GM18498 (cell line): ENCODE data around the gene AGMAT.

Source experiments
- ATAC-seq: cut with Tn5 transposase; IDR thresholded peaks from one replicate; pipeline ENCODE4 v1.9.1; 2021; ENCODE audit warnings: mild to moderate bottlenecking, moderate library complexity; ENCODE audit not compliant: unreplicated experiment

The AGMAT gene

GRCh38 chr1:15568387-15569073, 16.3 kb downstream of the AGMAT start:
- ATAC-seq: no peak

DNA sequence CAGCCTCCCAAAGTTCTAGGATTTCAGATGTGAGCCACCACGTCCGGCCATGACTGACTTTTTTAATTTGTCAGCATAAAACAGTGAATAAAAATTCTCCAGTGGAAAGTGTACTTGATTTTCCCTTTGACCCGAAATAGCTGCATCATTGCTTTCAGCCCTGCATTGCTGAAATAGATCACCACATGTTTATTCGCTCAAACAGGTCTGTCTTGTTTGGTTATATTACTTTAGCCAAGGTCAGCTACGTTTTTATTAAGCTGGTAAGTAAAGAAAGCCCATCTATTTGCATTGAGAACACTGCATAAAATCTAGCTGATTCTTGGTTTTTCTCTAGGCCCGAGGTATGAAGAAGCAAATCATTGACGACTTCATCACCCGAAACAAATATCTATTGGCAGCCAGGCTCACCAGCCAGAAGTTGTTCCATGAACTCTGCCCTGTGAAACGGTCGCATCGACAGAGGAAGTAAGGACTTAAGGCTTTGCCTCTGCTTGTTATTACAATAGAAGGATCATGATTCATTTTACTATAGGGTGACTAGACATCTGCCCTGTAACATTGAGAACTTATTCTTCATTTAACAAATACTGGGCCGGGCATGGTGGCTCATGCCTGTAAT, 25.6 kb downstream of the AGMAT start:
- ATAC-seq: no peak

DNA sequence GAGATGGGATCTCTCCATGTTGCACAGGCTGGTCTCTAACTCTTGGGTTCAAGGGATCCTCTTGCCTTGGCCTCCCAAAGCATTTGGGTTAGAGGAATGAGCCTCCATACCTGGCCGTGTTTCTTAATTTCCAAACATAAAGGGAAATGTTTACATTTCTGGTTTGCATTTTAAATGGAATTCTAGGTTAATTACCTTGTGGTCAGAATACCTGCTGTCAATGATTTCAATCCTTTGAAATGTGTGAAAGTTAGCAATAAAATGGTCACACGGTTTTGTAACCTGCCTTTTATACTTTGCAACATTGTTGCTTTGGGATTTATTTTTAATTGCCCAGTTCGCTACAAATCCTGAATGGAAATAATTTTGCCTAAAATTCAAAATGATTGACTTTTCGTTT, 26.3 kb downstream of the AGMAT start:
- ATAC-seq: no peak

DNA sequence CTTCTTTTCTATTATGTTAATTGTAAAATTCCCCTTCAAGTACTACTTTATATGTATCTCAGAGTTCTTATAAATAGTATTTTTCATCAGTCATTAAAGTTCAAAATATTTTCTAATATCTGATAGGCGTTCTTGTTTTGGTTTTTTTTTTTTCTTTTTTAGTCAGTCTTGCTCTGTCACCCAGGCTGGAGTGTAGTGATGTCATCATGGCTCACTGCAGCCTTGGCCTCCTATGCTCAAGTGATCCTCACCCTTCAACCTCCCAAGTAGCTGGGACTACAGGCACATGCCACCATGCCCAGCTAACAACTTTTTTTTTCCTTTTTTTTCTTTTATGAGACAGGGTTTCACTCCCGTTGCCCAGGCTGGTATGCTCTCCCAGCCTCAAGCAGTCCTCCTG, 27.3 kb downstream of the AGMAT start:
- ATAC-seq: no peak

DNA sequence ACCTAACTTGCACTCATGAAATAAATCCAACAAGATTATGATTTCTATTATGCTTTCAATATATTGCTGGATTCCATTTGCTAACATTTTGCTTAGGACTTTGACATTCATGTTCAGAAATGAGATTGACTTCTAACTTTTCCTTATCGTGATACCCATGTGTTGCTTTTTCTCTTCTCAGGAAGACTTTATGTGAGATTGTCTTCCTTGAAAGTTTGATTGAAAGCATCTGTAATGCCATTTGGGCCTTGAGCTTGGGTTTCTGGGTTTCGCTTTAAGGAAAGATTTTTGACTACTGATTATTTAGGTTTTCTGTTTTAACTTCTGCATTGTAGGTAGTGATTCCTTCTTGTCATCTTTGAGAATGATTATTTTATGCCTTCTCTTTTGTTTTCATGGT, 27.8 kb downstream of the AGMAT start:
- ATAC-seq: no peak

DNA sequence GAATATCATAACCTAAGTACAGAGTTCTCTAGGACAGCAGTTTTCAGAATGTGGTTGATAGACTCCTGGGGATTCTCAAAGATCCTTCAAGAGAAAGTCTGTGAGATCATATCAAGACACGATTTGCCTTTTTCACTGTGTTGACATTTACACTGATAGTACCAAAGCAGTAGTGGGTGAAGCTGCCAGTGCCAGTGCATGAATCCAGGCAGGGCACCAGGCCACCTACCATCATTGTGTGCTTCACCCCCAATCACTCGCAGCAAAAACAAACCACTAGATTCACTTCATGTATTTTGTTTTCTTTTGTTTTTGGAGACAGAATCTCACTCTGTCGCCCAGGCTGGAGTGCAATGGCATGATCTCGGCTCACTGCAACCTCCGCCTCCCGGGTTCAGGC, 34.3 kb downstream of the AGMAT start:
- no peak for ATAC-seq

DNA sequence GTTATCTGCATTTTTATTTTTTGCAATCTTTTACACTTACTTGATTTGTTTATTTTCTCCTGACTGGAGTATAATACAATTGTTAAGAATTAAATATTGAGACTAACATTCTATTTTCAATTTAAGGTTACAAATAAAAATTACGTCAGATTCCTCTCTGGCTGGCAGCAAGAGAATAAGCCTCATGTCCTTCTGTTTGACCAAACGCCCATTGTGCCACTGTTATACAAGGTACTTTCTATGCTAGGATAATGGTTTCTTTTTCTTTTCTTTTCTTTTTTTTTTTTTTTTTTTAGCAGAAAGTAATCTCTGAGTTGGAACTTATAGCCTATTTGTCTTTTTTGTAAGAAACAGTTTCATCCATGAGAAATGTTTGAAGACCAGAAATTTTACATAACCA, 38.2 kb downstream of the AGMAT start:
- ATAC-seq: no peak

DNA sequence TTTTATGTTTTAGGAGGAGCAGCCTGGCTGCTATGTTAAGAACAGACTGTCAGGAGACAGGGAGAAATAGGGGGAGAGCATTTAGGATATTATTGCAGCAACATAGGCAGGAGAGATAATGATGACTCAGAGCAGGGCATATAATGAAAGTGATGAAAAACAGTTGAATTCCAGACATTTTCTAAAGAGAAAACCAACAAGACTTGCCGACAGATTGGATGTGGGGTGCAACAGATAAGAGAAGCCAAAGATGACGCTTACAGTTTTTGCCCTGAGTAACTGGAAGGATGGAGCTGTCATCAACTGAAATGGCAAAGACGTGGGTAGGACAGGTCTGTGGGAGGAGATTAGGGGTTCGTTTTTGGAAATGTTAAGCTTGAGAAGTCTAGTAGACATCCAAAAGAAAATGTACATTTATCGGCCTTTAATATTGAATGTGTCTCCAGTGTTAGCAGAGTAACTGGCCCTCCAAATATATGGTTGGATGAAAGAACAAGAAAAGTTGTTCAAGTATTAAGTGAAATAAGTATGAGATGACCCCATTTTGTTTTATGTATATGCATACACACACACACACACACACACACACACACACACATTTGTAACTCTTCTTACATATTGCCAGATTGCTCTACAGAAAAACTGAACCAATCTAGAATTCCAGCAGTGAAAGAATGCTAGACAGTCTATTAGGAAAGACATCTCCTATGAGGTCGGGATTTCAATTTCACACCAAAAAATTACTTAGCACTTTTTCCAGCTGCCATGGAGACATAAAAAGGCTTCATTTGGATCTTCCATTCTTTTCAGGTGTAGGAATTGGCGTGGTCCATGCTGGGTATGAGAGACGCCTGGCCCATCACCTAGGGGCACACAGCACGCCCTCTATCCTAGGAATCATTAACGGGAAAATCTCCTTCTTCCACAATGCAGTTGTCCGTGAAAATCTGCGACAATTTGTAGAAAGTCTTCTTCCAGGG, 41.0 kb downstream of the AGMAT start:
- no peak for ATAC-seq

DNA sequence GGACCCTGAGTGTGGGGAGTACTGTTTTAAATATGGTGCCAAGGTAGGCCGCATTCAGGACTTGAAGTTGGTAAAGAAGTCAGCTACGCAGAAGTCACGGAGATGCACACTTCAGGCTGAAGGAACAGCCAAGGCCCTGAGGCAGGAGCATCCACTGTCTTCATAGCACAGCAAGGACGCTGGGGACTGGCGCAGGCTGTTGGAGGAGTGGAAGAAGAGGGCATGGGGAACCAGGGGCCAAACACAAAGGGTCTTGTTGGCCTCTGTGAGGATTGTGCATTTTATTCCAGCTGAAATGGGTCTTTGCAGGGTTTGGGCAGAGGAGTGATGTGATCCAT, 41.6 kb downstream of the AGMAT start:
- ATAC-seq: no peak

GRCh38 chr1:15542388-15543250, 42.2 kb downstream of the AGMAT start:
- ATAC-seq: no peak

DNA sequence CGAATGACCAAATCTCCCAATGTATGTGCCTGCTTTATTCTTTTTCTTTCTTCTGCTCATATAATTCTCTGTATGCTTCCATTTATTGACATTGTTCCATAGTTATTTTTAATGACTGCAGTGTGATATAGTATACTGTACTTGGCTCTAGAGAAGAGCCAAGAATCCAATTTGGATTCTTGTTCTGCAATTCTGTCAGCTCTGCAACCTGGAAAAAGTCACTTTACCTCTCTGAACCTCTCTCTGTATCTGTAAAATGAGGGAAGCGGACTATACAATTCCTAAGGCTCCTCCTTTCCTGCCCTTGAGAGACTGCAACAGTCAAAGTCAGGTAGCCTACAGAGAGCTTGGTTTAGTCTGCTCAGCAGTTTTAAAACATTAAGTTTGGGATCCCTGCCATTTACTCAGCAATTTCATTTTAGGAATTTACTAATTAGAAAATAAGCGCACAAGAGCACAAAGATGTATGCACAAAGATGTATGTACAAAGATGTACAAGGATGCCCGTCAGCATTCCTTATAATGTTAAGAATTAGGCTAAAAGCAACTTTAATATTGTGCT, 43.5 kb downstream of the AGMAT start:
- ATAC-seq: no peak

GRCh38 chr1:15540186-15540585, 44.7 kb downstream of the AGMAT start:
- ATAC-seq: no peak

GRCh38 chr1:15538771-15539170, 46.1 kb downstream of the AGMAT start:
- no peak for ATAC-seq

GRCh38 chr1:15531682-15532081, 53.2 kb downstream of the AGMAT start:
- ATAC-seq: no peak

DNA sequence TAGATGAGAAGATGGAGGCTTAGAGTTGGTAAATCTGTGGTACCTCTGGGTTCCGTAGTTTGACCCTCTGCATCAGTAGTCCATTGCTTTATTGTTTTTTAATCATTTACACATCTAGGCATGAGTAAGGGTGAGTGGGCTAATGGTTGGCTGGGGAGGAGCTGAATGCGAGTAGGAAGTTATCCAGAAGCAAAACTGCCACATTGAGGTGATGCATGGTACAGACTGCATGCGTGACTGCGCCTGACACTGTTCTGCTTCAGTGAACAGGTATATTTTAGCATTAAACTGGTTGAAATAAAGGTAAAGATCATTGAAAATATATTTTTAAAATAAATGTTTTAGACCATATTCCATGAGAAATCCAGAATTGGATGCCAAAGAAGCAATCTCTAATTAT, 53.8 kb downstream of the AGMAT start:
- ATAC-seq: no peak

- ATAC-seq: peak; percentile 57
Observed at GRCh38 chr1:15526490-15527339, 58.1 kb downstream of the AGMAT start, which contains the start of gene DNAJC16. TSS of gene DNAJC16 (plus strand) at chr1:15526848. CDS start at chr1:15529106, 2,258 bp downstream.

DNA sequence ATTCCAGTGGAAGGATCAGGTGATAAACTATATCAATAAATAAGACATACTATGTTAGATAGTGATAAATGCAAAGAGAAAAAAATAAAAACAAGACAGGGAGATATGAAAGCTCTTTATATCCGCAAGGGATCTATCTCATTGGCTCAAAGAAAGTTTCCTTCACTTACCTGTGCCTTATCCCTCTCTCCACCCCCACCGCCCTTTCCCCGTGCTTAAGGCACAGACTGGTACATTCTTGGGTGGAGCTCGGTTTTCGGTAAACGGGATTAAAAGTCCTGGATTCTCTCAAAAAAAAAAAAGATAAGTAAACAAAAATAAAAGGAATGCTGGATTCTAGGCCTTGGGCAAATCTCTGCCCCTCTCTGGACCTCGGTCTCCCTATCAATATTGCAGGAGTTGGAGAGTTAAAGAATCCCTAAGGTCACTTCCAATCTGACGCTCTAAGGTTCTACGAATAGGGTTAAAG, 58.8 kb downstream of the AGMAT start:
- no peak for ATAC-seq

- peak; percentile 2 for ATAC-seq
Observed at GRCh38 chr1:15525050-15526020, 59.5 kb downstream of the AGMAT start.
